ENCODE data around the gene ZNF423. TPM values are rescaled to one million over a fixed set of nuclear protein-coding genes. Genes with fewer than 3 reads are reported as not detected.

The ZNF423 gene
- polyA plus RNA-seq, 4 donors, result 0.54 to 10.3 (median 2.9) TPM; not detected in 1

GRCh38 chr16:49720225-49720624 is 135.7 kb downstream of the ZNF423 start:
- Histone ChIP-seq H3K27me3 (ENCODE audit: control insufficient read depth in 3 of 3, insufficient read depth in 3 of 3, low read length in 3 of 3) (no peaks in the 10 kb centered on the region), H3K27ac (ENCODE audit: low read depth in 1 of 3, low read length in 2 of 3) (no peak overlapping the region), H3K36me3 (ENCODE audit: control insufficient read depth in 3 of 3, insufficient read depth in 2 of 3, low read depth in 1 of 3, low read length in 3 of 3) (peaks cover 0 to 4% (median 0%) of the 10 kb centered on the region in 3 donors), H3K4me1 (ENCODE audit: control insufficient read depth in 3 of 3, insufficient read depth in 2 of 3, low read depth in 1 of 3, low read length in 2 of 3) (no peaks in the 10 kb centered on the region), H3K4me3 (ENCODE audit: low read depth in 1 of 3, low read length in 3 of 3) (no peak overlapping the region), H3K9me3 (ENCODE audit: control insufficient read depth in 2 of 2, insufficient read depth in 1 of 2, low read depth in 1 of 2, low read length in 1 of 2) (no peaks in the 10 kb centered on the region)
- FAIRE-seq (no peak), DNase-seq (no peak)
- WGBS, 3 donors, result 57 to 79% (median 72%) methylated on average over 2 to 3 of the region's 3 CpGs

- 77 to 87% (median 77%) methylated on average over 4 of the region's 4 CpGs for WGBS, 3 donors
- Histone ChIP-seq H3K36me3 (ENCODE audit: control insufficient read depth in 3 of 3, insufficient read depth in 2 of 3, low read depth in 1 of 3, low read length in 3 of 3) (peaks cover 0 to 4% (median 0%) of the 10 kb centered on the region in 3 donors), H3K9me3 (ENCODE audit: control insufficient read depth in 2 of 2, insufficient read depth in 1 of 2, low read depth in 1 of 2, low read length in 1 of 2) (no peaks in the 10 kb centered on the region), H3K27ac (ENCODE audit: low read depth in 1 of 3, low read length in 2 of 3) (no peak overlapping the region), H3K4me3 (ENCODE audit: low read depth in 1 of 3, low read length in 3 of 3) (no peak overlapping the region), H3K27me3 (ENCODE audit: control insufficient read depth in 3 of 3, insufficient read depth in 3 of 3, low read length in 3 of 3) (no peaks in the 10 kb centered on the region), H3K4me1 (ENCODE audit: control insufficient read depth in 3 of 3, insufficient read depth in 2 of 3, low read depth in 1 of 3, low read length in 2 of 3) (no peaks in the 10 kb centered on the region)
- FAIRE-seq (no peak), DNase-seq (no peak)
Observed at GRCh38 chr16:49717689-49718088, 138.2 kb downstream of the ZNF423 start.

GRCh38 chr16:49716339-49716934 is 139.5 kb downstream of the ZNF423 start:
- 72 to 87% (median 80%) methylated on average over 12 of the region's 12 CpGs for WGBS, 3 donors
- H3K9me3 ChIP-seq (ENCODE audit: control insufficient read depth in 2 of 2, insufficient read depth in 1 of 2, low read depth in 1 of 2, low read length in 1 of 2), result no peaks in the 10 kb centered on the region
- DNase-seq (no peak), FAIRE-seq (no peak)
- H3K4me3 ChIP-seq (ENCODE audit: low read depth in 1 of 3, low read length in 3 of 3), result no peak overlapping the region
- H3K27ac ChIP-seq (ENCODE audit: low read depth in 1 of 3, low read length in 2 of 3), result no peak overlapping the region
- no peaks in the 10 kb centered on the region for H3K4me1 ChIP-seq (ENCODE audit: control insufficient read depth in 3 of 3, insufficient read depth in 2 of 3, low read depth in 1 of 3, low read length in 2 of 3)
- peaks cover 0 to 4% (median 0%) of the 10 kb centered on the region in 3 donors for H3K36me3 ChIP-seq (ENCODE audit: control insufficient read depth in 3 of 3, insufficient read depth in 2 of 3, low read depth in 1 of 3, low read length in 3 of 3)
- H3K27me3 ChIP-seq (ENCODE audit: control insufficient read depth in 3 of 3, insufficient read depth in 3 of 3, low read length in 3 of 3), result no peaks in the 10 kb centered on the region

GRCh38 chr16:49713770-49714169 is 142.1 kb downstream of the ZNF423 start:
- 83 to 87% (median 86%) methylated on average over 10 of the region's 10 CpGs for WGBS, 3 donors
- H3K27ac ChIP-seq (ENCODE audit: low read depth in 1 of 3, low read length in 2 of 3), result no peak overlapping the region
- H3K4me3 ChIP-seq (ENCODE audit: low read depth in 1 of 3, low read length in 3 of 3), result no peak overlapping the region
- DNase-seq, result no peak
- H3K36me3 ChIP-seq (ENCODE audit: control insufficient read depth in 3 of 3, insufficient read depth in 2 of 3, low read depth in 1 of 3, low read length in 3 of 3), result peaks cover 0 to 6% (median 0%) of the 10 kb centered on the region in 3 donors
- no peaks in the 10 kb centered on the region for H3K27me3 ChIP-seq (ENCODE audit: control insufficient read depth in 3 of 3, insufficient read depth in 3 of 3, low read length in 3 of 3)
- H3K4me1 ChIP-seq (ENCODE audit: control insufficient read depth in 3 of 3, insufficient read depth in 2 of 3, low read depth in 1 of 3, low read length in 2 of 3), result no peaks in the 10 kb centered on the region
- no peaks in the 10 kb centered on the region for H3K9me3 ChIP-seq (ENCODE audit: control insufficient read depth in 2 of 2, insufficient read depth in 1 of 2, low read depth in 1 of 2, low read length in 1 of 2)
- no peak for FAIRE-seq

GRCh38 chr16:49712542-49712941 is 143.4 kb downstream of the ZNF423 start:
- H3K4me1 ChIP-seq (ENCODE audit: control insufficient read depth in 3 of 3, insufficient read depth in 2 of 3, low read depth in 1 of 3, low read length in 2 of 3), result no peaks in the 10 kb centered on the region
- no peak for FAIRE-seq
- 78 to 84% (median 81%) methylated on average over 16 of the region's 16 CpGs for WGBS, 3 donors

GRCh38 chr16:49712106-49712505 is 143.8 kb downstream of the ZNF423 start:
- peaks cover 0 to 6% (median 0%) of the 10 kb centered on the region in 3 donors for H3K36me3 ChIP-seq (ENCODE audit: control insufficient read depth in 3 of 3, insufficient read depth in 2 of 3, low read depth in 1 of 3, low read length in 3 of 3)
- H3K9me3 ChIP-seq (ENCODE audit: control insufficient read depth in 2 of 2, insufficient read depth in 1 of 2, low read depth in 1 of 2, low read length in 1 of 2), result no peaks in the 10 kb centered on the region
- WGBS, 3 donors, result 91 to 93% (median 93%) methylated on average over 9 of the region's 9 CpGs
- no peak overlapping the region for H3K27ac ChIP-seq (ENCODE audit: low read depth in 1 of 3, low read length in 2 of 3)
- no peak for FAIRE-seq
- H3K4me3 ChIP-seq (ENCODE audit: low read depth in 1 of 3, low read length in 3 of 3), result no peak overlapping the region
- H3K27me3 ChIP-seq (ENCODE audit: control insufficient read depth in 3 of 3, insufficient read depth in 3 of 3, low read length in 3 of 3), result no peaks in the 10 kb centered on the region
- no peak for DNase-seq
- H3K4me1 ChIP-seq (ENCODE audit: control insufficient read depth in 3 of 3, insufficient read depth in 2 of 3, low read depth in 1 of 3, low read length in 2 of 3), result no peaks in the 10 kb centered on the region

More at GRCh38 chr16:49712542-49712941, 143.4 kb downstream of the ZNF423 start:
- Histone ChIP-seq H3K27ac (ENCODE audit: low read depth in 1 of 3, low read length in 2 of 3) (no peak overlapping the region), H3K9me3 (ENCODE audit: control insufficient read depth in 2 of 2, insufficient read depth in 1 of 2, low read depth in 1 of 2, low read length in 1 of 2) (no peaks in the 10 kb centered on the region), H3K4me3 (ENCODE audit: low read depth in 1 of 3, low read length in 3 of 3) (no peak overlapping the region), H3K27me3 (ENCODE audit: control insufficient read depth in 3 of 3, insufficient read depth in 3 of 3, low read length in 3 of 3) (no peaks in the 10 kb centered on the region), H3K36me3 (ENCODE audit: control insufficient read depth in 3 of 3, insufficient read depth in 2 of 3, low read depth in 1 of 3, low read length in 3 of 3) (peaks cover 0 to 6% (median 0%) of the 10 kb centered on the region in 3 donors)
- no peak for DNase-seq

GRCh38 chr16:49709057-49709456 is 146.9 kb downstream of the ZNF423 start:
- H3K36me3 ChIP-seq (ENCODE audit: control insufficient read depth in 3 of 3, insufficient read depth in 2 of 3, low read depth in 1 of 3, low read length in 3 of 3), result peaks cover 0 to 6% (median 0%) of the 10 kb centered on the region in 3 donors
- H3K4me1 ChIP-seq (ENCODE audit: control insufficient read depth in 3 of 3, insufficient read depth in 2 of 3, low read depth in 1 of 3, low read length in 2 of 3), result no peaks in the 10 kb centered on the region
- H3K4me3 ChIP-seq (ENCODE audit: low read depth in 1 of 3, low read length in 3 of 3), result no peak overlapping the region
- FAIRE-seq (no peak), DNase-seq (no peak)
- H3K27me3 ChIP-seq (ENCODE audit: control insufficient read depth in 3 of 3, insufficient read depth in 3 of 3, low read length in 3 of 3), result no peaks in the 10 kb centered on the region
- H3K9me3 ChIP-seq (ENCODE audit: control insufficient read depth in 2 of 2, insufficient read depth in 1 of 2, low read depth in 1 of 2, low read length in 1 of 2), result no peaks in the 10 kb centered on the region
- 69 to 73% (median 73%) methylated on average over 12 of the region's 12 CpGs for WGBS, 3 donors
- no peak overlapping the region for H3K27ac ChIP-seq (ENCODE audit: low read depth in 1 of 3, low read length in 2 of 3)

GRCh38 chr16:49708491-49708890 is 147.4 kb downstream of the ZNF423 start:
- peaks cover 0 to 6% (median 0%) of the 10 kb centered on the region in 3 donors for H3K36me3 ChIP-seq (ENCODE audit: control insufficient read depth in 3 of 3, insufficient read depth in 2 of 3, low read depth in 1 of 3, low read length in 3 of 3)
- no peak overlapping the region for H3K4me3 ChIP-seq (ENCODE audit: low read depth in 1 of 3, low read length in 3 of 3)
- no peaks in the 10 kb centered on the region for H3K4me1 ChIP-seq (ENCODE audit: control insufficient read depth in 3 of 3, insufficient read depth in 2 of 3, low read depth in 1 of 3, low read length in 2 of 3)
- no peaks in the 10 kb centered on the region for H3K9me3 ChIP-seq (ENCODE audit: control insufficient read depth in 2 of 2, insufficient read depth in 1 of 2, low read depth in 1 of 2, low read length in 1 of 2)
- no peaks in the 10 kb centered on the region for H3K27me3 ChIP-seq (ENCODE audit: control insufficient read depth in 3 of 3, insufficient read depth in 3 of 3, low read length in 3 of 3)
- DNase-seq (no peak), FAIRE-seq (no peak)
- no peak overlapping the region for H3K27ac ChIP-seq (ENCODE audit: low read depth in 1 of 3, low read length in 2 of 3)
- 75 to 93% (median 84%) methylated on average over 6 of the region's 6 CpGs for WGBS, 3 donors

Data from small intestine (tissue), 7 donors.